HCT116 (cell line): Measurements from ENCODE around the gene BSND.
"Not testable (repeated sequence)": the region's sequence is repeated elsewhere in the genome, so short reads cannot be mapped to it uniquely, and the experiment has no call there.

Experiments
- CTCF ChIP-seq, 3 experiments: fragments of 200-600 bp in 1 of 3; sonication (generic) in 1 of 3; IDR thresholded peaks in 2 of 3; conservative IDR thresholded peaks in 1 of 3; 2 replicates each; pipeline ENCODE4 v1.5.1; 2012 to 2017; ENCODE audit warnings: low read depth in 2 of 3, low read length in 2 of 3, antibody characterized with exemption in 1 of 3, borderline replicate concordance in 1 of 3, control low read depth in 1 of 3, mild to moderate bottlenecking in 1 of 3, mixed read lengths in 1 of 3, mixed run types in 1 of 3, moderate library complexity in 1 of 3; ENCODE audit not compliant: insufficient read depth in 1 of 3
- POLR2A ChIP-seq: IDR thresholded peaks from 2 replicates; pipeline ENCODE4 v1.7.0; 2011; ENCODE audit warnings: borderline replicate concordance; ENCODE audit not compliant: insufficient read depth, insufficient read length; ENCODE audit errors: extremely low read depth

GRCh38 chr1:55024163-55024562 is 25.4 kb downstream of the BSND start:
- TF ChIP-seq POLR2A; CTCF (IDR thresholded peaks at IDR 0.05 in 2 of 3, conservative IDR thresholded peaks at IDR 0.05 in 1 of 3; ENCODE audit: borderline replicate concordance in 1 of 3, insufficient read depth in 1 of 3, low read depth in 2 of 3, low read length in 2 of 3): not testable (repeated sequence)
